Mammary microvascular endothelial cell (primary cell): ENCODE measurements around the gene RANBP1. TPM values are rescaled to one million over a fixed set of nuclear protein-coding genes. Genes with fewer than 3 reads are reported as not detected.

Source experiments
- total RNA-seq: library from RNA; depleted of rRNA; stranded (reverse); fragments of >200 nt; gene quantifications from 2 replicates; pipeline ENCODE4 v1.2.3, GENCODE V29; 2015

The RANBP1 gene
- total RNA-seq, result 521 and 558 TPM in 2 replicates

DNA sequence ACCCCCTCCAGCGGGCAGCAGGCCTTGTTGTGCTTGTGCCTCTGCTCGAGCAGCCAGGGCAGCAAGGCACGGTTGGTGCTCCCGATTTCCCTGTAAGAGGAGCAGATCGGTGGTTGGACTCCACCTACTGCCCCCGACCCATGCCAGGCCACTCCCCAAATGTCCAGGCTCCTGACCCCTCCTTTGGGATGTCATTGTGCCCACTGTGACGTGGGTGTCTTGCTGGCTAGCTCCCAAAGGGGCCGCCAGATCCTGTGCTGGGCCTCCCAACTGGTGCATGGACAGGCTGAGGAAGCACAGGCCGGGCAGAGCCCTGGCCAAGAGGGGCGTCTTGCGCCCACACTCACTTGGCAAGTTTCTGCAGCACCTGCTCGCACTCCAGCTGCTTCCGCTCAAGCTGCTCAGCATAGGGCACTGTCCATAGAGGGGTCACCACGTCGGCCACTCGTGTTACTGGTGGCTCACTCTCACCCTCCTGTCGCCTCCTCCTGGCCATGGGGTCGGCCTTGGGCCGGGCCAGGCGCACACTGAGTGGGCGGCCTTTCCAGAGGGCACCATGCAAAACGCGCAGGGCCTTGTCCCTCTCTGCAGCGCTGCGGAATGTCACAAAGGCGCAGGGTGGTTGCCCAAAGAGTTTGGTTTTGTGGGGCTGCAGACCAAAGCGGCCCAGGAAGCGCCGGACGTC, at the start of gene RANBP1:
Gene RANBP1, plus strand, starts transcription at position 414 of the 685 bp plus-strand sequence. Its CDS starts 81 bp downstream, at position 495.

DNA sequence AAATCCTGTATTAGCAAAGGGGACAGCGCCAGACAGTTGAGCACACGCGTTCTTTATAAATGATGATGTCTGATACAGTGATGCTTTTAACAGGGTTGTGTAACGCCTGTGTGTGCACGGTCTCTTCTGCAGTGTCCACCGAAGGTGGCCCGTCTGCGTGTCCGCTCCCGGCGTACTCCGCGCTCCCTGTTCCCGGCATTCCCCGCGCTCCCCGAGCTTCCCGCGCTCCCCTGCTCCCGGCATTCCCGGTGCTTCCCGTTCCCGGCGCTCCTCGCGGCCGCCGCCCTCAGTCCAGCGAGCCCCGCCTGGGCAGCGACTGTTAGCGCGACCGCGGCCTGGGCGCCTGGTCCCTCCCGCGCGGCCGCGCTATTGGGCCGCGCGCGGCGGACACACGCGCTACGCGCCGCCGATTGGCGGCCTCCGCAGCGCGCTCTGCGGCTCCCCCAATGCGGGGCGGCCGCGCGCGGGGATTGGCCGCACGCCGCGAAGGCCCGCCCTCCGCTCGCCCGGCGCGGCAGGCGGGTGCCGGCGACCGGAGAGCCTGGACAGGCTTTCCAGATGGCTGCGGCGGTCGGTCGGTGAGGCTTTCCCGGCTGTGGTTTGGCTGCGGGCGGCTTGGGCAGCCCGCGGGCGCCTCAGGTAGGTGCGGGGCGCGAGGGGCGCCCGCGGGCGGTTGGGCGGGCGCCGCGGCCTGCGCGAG, 36.0 kb upstream of the RANBP1 start, which contains the start of gene DGCR8:
Gene DGCR8, plus strand, starts transcription at position 497 of the 700 bp plus-strand sequence. CDS start 5,723 bp downstream, outside the sequence.

DNA sequence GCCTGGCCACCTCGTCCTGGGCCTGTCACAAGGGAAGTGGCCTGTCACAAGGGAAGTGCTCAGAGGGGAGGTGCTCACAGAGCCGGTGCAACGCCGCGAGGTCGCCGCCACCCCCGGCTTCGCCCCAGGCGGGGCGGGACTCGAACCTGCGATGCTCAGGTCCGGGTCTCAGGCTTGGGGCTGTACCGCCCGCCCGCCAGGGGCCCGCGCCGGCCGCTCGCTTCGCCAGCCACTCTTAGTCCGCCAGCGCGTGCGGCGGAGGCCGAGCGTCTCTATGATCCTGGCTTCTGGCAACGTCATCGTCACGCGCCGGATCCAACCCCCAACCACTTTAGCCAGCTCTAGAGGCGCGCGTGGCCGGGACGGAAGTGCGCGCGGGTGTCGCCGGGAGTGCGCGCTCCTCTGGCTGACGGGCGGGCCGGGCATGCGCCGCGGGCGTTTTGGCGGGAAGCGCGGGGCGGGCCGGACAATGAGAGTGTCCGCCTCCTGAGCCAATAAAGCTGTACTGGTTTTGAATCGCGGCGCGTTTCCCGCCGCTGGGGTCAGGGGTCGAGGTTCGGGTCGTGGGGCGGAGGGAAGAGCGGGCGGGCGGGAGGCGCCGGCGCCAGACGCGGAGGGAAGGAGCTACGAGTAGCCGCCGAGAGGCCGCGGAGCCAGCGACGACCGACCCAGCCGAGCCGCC, 1.2 kb downstream of the RANBP1 start, which contains the start of gene TRMT2A:
Gene TRMT2A, minus strand, starts transcription at position 276 of the 682 bp plus-strand sequence. CDS start 320 bp downstream, outside the sequence.

DNA sequence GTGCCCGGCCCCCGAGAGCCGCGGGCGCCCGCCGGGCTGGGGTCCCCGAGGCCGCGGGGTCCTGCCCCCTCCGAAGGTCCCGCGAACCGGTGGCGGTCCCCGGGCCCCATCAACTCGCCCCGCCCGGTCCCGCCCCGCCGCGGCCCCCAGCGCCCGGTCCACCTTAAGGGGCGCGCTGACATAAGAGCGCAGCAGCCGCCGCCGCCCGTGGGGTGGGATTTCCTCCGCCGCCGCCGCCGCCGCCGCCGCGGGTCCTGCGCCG, 15.6 kb downstream of the RANBP1 start, which contains the start of gene ZDHHC8:
Gene ZDHHC8, plus strand, starts transcription at position 208 of the 262 bp plus-strand sequence. CDS start 144 bp downstream, outside the sequence.

DNA sequence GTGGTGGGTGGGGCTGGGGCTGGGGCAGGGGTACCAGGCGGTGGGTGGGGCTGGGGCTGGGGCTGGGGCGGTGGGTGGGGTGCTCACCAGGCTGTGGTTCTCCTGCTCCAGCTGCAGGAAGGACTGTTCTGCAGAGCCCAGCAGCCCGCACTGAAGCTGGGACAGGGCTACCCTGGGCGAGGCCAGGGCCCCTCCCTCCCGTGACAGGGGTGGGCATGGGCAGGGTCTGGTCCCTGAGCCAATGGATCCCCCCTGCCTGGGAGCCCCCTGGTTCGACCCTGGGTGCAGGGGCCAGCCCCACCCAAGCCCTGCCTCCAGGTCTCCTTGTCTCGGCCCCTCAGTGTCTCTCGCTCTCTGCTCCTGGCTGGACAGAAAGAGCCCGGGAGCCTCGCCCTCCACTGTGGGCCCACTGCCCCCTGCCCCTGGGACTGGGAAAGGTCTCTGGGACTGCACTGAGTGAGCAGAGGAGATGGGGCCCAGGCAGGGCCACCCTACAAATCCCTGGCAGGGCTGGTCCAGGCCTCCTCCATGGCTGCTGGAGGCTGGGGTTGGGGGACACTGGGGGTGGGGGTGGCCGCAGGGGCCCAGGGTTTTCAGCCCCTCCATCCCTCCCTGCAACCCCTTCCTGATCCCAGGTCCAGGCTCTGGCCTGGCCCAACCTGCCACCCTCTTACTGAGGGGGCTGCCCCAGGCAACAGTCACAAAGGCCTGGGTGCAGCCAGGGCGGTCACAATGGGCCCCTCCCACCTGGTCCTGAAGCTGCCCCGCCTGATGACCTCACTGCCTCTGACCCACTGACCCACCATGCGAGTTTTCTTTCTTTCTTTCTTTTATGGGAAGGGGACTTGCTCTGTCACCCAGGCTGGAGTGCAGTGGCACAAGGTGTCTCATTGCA, 34.7 kb downstream of the RANBP1 start, which contains the start of gene CCDC188:
Gene CCDC188, minus strand, starts transcription at position 675 of the 895 bp plus-strand sequence. Its CDS starts 69 bp downstream, at position 606.

Other genes starting within 250 kb of the RANBP1 start
- 415 and 461 TPM in 2 replicates for gene COMT, start 174.3 kb upstream of the RANBP1 start, total RNA-seq
- 83.2 and 83.9 TPM in 2 replicates for gene TXNRD2, start 174.3 kb upstream of the RANBP1 start, total RNA-seq
- 91.8 and 101 TPM in 2 replicates for gene ARVCF, start 99.3 kb upstream of the RANBP1 start, total RNA-seq
- gene TANGO2, start 95.0 kb upstream of the RANBP1 start, total RNA-seq, result 29.2 and 37.5 TPM in 2 replicates
- 18.3 and 19.0 TPM in 2 replicates for gene DGCR8, start 35.9 kb upstream of the RANBP1 start, total RNA-seq
- gene TRMT2A, start 1.1 kb downstream of the RANBP1 start, total RNA-seq, result 42.1 and 43.6 TPM in 2 replicates
- 32.4 and 32.6 TPM in 2 replicates for gene ZDHHC8, start 15.7 kb downstream of the RANBP1 start, total RNA-seq
- 3.0 and 8.3 TPM in 2 replicates for gene CCDC188, start 35.0 kb downstream of the RANBP1 start, total RNA-seq
- 0.69 and 1.4 TPM in 2 replicates for gene RTN4R, start 152.2 kb downstream of the RANBP1 start, total RNA-seq
- gene DGCR6L, start 204.0 kb downstream of the RANBP1 start, total RNA-seq, result 71.7 and 89.3 TPM in 2 replicates